ENCODE data around the gene MCM3AP.

The MCM3AP gene

GRCh38 chr21:46212721-46213484, 72.5 kb downstream of the MCM3AP start:
- Histone ChIP-seq H3K4me1 (ENCODE audit: control insufficient read depth, insufficient read depth, low read length, poor library complexity, severe bottlenecking) (no peaks in the 10 kb centered on the region), H3K9me3 (ENCODE audit: control insufficient read depth, low read length) (no peaks in the 10 kb centered on the region), H3K27me3 (replicated peaks; ENCODE audit: control insufficient read depth, insufficient read depth, low read length, poor library complexity, severe bottlenecking) (no peaks in the 10 kb centered on the region), H3K4me3 (ENCODE audit: insufficient read depth, low read depth, low read length, poor library complexity, severe bottlenecking) (no peak overlapping the region), H3K27ac (ENCODE audit: insufficient read depth, low read length, poor library complexity, severe bottlenecking) (no peak overlapping the region), H3K36me3 (ENCODE audit: control insufficient read depth, insufficient read depth, low read length) (peaks cover 24% of the 10 kb centered on the region)
- no peak for DNase-seq

DNA sequence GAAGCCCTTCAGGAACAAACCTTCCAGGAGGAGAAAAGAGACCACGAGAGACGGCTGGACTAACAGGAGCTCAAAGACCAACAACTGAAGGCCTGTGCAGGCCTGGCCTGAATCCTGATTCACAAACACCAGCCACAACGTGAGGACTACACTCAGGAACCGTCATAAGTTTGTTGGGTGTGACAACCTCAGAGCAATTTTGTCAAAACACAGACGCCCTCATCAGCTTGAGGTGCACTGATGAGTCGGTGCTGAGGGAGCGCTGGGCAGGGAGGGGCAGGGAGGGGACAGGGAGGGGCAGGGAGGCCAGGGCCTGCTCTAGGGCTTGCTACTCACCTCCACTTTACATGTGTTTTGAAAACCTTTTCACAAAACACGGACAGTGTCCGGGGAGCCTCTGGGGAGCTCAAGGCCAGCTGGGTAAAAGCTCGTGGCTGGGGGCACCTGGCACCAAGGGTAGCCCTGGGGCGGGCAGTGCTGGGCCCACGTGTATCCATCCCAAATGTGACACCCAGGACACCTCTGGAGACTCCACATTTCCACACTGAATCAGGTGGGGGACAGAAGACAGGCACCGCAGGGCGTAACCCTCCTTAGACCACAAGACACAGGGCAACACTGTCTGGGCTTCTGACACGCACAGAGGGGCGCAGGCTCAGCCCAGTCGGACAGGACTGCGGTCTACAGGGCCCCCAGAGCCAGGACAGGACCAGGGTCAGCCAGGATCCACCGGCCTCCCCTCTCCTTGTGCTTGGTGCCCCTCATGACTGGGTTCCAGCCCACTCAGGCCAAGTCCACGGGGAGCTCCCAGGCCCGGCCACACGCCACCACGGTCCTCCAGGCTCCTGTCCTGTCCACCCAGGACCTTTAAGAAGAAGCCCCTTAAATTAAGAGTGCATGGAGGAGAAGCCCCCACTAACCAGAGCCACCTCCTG, 73.4 kb downstream of the MCM3AP start:
- DNase-seq, result no peak
- Histone ChIP-seq H3K27me3 (replicated peaks; ENCODE audit: control insufficient read depth, insufficient read depth, low read length, poor library complexity, severe bottlenecking) (no peaks in the 10 kb centered on the region), H3K36me3 (ENCODE audit: control insufficient read depth, insufficient read depth, low read length) (peaks cover 27% of the 10 kb centered on the region), H3K27ac (ENCODE audit: insufficient read depth, low read length, poor library complexity, severe bottlenecking) (no peak overlapping the region), H3K4me3 (ENCODE audit: insufficient read depth, low read depth, low read length, poor library complexity, severe bottlenecking) (no peak overlapping the region), H3K4me1 (ENCODE audit: control insufficient read depth, insufficient read depth, low read length, poor library complexity, severe bottlenecking) (no peaks in the 10 kb centered on the region), H3K9me3 (ENCODE audit: control insufficient read depth, low read length) (no peaks in the 10 kb centered on the region)

DNA sequence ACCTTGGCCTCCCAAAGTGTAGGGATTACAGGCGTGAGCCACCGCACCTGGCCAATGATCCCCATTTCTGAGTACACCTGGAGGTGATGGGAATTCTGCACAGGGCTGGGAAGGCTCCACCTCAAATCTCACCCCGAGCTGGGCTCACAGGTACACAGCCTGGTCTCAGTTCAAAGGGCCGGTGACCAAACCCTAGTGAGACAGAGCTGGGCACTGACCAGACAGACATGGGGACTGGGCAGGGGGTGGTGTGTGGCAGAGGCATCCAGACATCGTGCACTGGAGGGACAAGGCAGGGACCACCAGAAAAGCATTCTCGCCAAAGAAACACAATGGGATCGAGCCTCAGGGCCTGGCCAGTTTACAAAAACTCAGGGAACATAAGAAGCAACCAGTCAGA, 74.0 kb downstream of the MCM3AP start:
- no peak for DNase-seq
- no peaks in the 10 kb centered on the region for H3K27me3 ChIP-seq (replicated peaks; ENCODE audit: control insufficient read depth, insufficient read depth, low read length, poor library complexity, severe bottlenecking)
- H3K4me1 ChIP-seq (ENCODE audit: control insufficient read depth, insufficient read depth, low read length, poor library complexity, severe bottlenecking), result no peaks in the 10 kb centered on the region
- no peaks in the 10 kb centered on the region for H3K9me3 ChIP-seq (ENCODE audit: control insufficient read depth, low read length)
- H3K27ac ChIP-seq (ENCODE audit: insufficient read depth, low read length, poor library complexity, severe bottlenecking), result no peak overlapping the region
- H3K4me3 ChIP-seq (ENCODE audit: insufficient read depth, low read depth, low read length, poor library complexity, severe bottlenecking), result no peak overlapping the region
- H3K36me3 ChIP-seq (ENCODE audit: control insufficient read depth, insufficient read depth, low read length), result peaks cover 32% of the 10 kb centered on the region

DNA sequence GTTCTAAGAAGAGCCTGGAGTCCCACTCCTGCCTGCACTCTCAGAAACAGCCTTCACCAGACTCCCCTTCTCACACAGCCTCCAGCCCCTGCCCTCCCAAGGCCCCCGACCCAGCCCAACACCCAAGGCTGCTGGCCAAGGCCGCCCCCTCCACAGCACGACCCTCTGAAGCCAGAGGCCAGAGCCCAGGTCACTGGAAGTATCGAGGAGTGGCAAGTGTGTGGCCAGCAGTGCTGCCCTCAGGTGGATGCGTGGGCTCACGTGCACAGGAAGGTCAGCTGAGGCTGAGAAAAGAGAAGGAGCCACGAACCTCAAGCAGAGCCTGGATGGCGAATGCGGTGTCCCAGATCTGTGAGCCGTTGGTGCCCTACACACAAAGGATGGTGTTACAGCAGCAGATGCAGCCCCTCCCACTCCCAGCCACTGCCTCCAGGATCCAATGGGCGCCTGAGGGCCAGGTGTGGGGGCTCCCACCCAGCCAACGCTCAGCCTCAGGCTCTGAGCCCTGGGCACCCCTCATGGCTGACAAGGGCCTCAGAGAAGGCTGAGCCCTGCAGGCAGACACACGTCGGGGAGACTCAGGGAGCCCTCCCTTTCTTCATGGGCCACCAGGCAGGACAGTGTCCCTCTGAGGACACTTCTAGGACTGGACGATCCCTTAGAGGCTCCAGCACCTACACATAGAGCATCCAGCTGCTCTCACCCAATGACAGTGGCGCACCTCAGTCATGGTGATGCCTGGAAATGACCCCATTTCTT, 74.9 kb downstream of the MCM3AP start:
- Histone ChIP-seq H3K4me1 (ENCODE audit: control insufficient read depth, insufficient read depth, low read length, poor library complexity, severe bottlenecking) (no peaks in the 10 kb centered on the region), H3K27ac (ENCODE audit: insufficient read depth, low read length, poor library complexity, severe bottlenecking) (no peak overlapping the region), H3K9me3 (ENCODE audit: control insufficient read depth, low read length) (no peaks in the 10 kb centered on the region), H3K27me3 (replicated peaks; ENCODE audit: control insufficient read depth, insufficient read depth, low read length, poor library complexity, severe bottlenecking) (no peaks in the 10 kb centered on the region), H3K4me3 (ENCODE audit: insufficient read depth, low read depth, low read length, poor library complexity, severe bottlenecking) (no peak overlapping the region), H3K36me3 (ENCODE audit: control insufficient read depth, insufficient read depth, low read length) (peaks cover 31% of the 10 kb centered on the region)
- DNase-seq, result no peak

DNA sequence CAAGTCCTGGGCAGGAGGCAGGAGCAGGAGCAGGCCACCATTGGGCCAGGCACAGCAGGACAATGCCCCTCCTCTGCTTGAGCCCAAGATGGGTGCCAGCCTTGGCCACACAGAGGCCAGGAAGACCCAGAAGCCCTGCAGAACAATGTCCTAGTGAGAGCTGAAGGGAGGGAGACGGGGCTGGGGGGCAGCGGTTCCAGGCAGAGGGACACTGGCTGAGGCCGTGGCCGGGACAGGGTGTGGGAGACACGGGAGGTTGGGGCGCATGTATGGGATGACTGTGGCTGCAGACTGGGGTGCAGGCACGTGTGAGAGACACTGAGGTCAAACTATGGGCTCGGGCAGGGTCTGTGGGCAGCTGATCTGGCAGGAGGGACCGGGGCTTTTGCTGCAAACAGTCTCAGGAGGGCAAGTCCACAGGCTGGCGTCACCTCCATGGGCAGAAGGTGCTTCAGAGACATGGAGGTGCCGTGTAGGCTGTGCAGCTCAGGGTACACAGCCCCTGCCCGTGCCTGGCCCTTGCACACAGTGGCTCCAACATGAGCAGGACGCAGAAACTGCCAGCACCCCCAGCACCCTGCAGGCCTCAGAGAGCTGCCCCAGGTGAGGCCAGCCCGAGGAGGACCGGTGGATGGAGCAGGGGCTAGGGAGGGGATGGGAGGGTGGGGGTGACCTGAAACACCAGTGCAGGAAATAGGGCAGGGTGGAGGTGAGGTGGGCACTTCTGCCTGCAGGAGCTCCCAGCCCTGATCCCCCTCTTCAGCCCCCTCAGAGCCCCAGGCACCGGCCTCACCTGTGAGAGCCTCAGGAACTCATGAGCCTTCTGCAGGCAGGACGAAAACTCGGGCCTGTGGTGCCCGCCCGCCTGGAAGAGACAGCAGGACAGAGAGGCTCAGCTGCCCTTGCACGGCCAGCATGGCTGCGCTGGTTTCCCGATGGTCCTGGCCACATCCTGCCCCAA, 76.4 kb downstream of the MCM3AP start:
- Histone ChIP-seq H3K9me3 (ENCODE audit: control insufficient read depth, low read length) (no peaks in the 10 kb centered on the region), H3K4me1 (ENCODE audit: control insufficient read depth, insufficient read depth, low read length, poor library complexity, severe bottlenecking) (no peaks in the 10 kb centered on the region), H3K36me3 (ENCODE audit: control insufficient read depth, insufficient read depth, low read length) (peaks cover 35% of the 10 kb centered on the region), H3K27me3 (replicated peaks; ENCODE audit: control insufficient read depth, insufficient read depth, low read length, poor library complexity, severe bottlenecking) (no peaks in the 10 kb centered on the region), H3K4me3 (ENCODE audit: insufficient read depth, low read depth, low read length, poor library complexity, severe bottlenecking) (no peak overlapping the region), H3K27ac (ENCODE audit: insufficient read depth, low read length, poor library complexity, severe bottlenecking) (no peak overlapping the region)
- no peak for DNase-seq

- H3K4me3 ChIP-seq (ENCODE audit: insufficient read depth, low read depth, low read length, poor library complexity, severe bottlenecking), result no peak overlapping the region
- no peak overlapping the region for H3K27ac ChIP-seq (ENCODE audit: insufficient read depth, low read length, poor library complexity, severe bottlenecking)
- H3K36me3 ChIP-seq (ENCODE audit: control insufficient read depth, insufficient read depth, low read length), result peaks cover 35% of the 10 kb centered on the region
- H3K9me3 ChIP-seq (ENCODE audit: control insufficient read depth, low read length), result no peaks in the 10 kb centered on the region
- no peaks in the 10 kb centered on the region for H3K4me1 ChIP-seq (ENCODE audit: control insufficient read depth, insufficient read depth, low read length, poor library complexity, severe bottlenecking)
- H3K27me3 ChIP-seq (replicated peaks; ENCODE audit: control insufficient read depth, insufficient read depth, low read length, poor library complexity, severe bottlenecking), result no peaks in the 10 kb centered on the region
- no peak for DNase-seq
These were observed 77.4 kb downstream of the MCM3AP start for GRCh38 chr21:46207920-46208591.

DNA sequence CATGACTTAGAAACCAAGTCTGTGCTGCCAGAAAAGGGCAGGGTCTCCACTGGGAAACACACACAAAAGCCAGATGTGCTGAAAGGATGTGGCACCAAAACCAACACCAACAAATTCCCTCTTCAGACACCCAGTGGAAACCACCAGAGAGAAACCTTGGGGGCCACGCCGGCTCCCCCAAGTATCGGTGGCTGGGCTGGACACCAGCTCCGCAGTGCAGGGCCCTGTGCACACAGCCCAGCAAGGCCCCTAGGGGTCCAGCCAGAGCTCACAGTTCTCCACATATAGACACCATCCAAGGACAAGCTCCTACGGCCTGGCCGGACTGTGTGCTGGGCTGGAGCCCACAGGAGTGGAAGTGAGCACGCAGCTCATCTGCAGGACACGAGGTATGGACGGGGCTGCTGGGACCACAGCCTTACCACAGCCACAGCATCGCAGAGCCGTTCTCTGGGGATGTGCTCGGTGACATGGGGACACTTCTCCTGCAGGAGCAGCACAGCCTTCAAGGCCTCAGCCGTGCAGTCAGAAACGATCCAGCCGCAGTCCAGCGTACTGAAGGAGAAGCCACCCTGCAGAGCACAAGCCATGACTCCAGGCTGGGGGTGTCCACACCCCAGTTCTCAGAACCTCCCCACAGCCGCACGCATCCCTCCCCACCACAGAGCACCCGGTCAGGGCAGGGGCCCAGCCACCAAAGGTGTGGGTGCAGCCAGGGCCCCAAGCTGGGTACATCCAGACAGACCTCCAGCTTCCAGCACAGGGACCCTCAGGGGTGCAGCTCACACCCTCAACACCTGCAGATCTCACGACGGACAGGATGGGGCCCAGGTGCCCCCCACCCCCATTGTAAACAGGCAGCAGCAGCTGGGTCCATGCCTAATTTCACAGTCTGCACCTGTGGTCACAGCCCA, 78.1 kb downstream of the MCM3AP start:
- H3K27me3 ChIP-seq (replicated peaks; ENCODE audit: control insufficient read depth, insufficient read depth, low read length, poor library complexity, severe bottlenecking), result no peaks in the 10 kb centered on the region
- peaks cover 35% of the 10 kb centered on the region for H3K36me3 ChIP-seq (ENCODE audit: control insufficient read depth, insufficient read depth, low read length)
- no peaks in the 10 kb centered on the region for H3K9me3 ChIP-seq (ENCODE audit: control insufficient read depth, low read length)
- H3K27ac ChIP-seq (ENCODE audit: insufficient read depth, low read length, poor library complexity, severe bottlenecking), result no peak overlapping the region
- DNase-seq, result no peak
- H3K4me3 ChIP-seq (ENCODE audit: insufficient read depth, low read depth, low read length, poor library complexity, severe bottlenecking), result no peak overlapping the region
- H3K4me1 ChIP-seq (ENCODE audit: control insufficient read depth, insufficient read depth, low read length, poor library complexity, severe bottlenecking), result no peaks in the 10 kb centered on the region

DNA sequence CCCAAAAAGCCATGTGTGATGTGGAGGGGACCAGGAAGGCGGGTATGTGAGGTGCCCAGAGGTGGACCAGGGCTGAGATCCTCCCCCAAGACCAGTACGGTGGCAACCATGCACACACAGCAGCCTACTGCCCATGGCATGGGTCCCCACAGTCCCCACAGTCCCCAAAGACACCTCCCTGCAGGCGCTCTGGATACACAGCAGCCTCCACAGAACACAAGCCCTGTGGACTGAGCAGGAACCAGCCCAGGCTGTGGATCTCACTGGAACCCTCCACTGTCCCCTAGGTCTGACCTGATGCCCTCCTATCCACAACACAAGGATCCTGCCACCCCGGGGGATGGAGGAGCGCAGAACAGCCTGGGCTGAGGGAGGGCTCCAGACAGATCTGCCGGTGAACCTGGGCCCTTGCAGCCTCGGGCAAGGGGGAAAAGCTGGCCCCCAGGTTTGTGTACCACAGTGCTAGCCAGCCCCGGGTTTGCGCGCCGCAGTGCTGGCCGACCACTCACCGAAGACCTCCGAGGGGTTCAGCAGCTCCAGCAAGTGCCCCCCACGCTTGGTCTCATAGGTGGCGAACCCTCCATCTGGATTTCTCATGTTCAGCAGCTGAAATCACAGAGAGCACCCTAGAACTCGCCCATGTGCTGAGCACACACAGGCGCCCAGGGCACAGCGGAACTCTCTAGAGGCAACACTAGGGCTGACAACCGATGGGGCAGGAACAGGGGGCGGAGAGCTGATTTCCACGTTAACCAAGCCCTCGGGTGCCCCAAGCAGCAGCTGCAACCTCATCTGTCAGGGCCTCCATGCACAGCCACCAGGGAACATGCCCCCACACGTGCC, 79.0 kb downstream of the MCM3AP start:
- peaks cover 35% of the 10 kb centered on the region for H3K36me3 ChIP-seq (ENCODE audit: control insufficient read depth, insufficient read depth, low read length)
- DNase-seq, result no peak

More for the DNA sequence above, 79.0 kb downstream of the MCM3AP start:
- Histone ChIP-seq H3K9me3 (ENCODE audit: control insufficient read depth, low read length) (no peaks in the 10 kb centered on the region), H3K4me1 (ENCODE audit: control insufficient read depth, insufficient read depth, low read length, poor library complexity, severe bottlenecking) (no peaks in the 10 kb centered on the region), H3K4me3 (ENCODE audit: insufficient read depth, low read depth, low read length, poor library complexity, severe bottlenecking) (no peak overlapping the region), H3K27me3 (replicated peaks; ENCODE audit: control insufficient read depth, insufficient read depth, low read length, poor library complexity, severe bottlenecking) (no peaks in the 10 kb centered on the region), H3K27ac (ENCODE audit: insufficient read depth, low read length, poor library complexity, severe bottlenecking) (no peak overlapping the region)

All from effector memory CD4-positive, alpha-beta T cell (primary cell).